Measurements from ENCODE around the gene HPN.

DNA sequence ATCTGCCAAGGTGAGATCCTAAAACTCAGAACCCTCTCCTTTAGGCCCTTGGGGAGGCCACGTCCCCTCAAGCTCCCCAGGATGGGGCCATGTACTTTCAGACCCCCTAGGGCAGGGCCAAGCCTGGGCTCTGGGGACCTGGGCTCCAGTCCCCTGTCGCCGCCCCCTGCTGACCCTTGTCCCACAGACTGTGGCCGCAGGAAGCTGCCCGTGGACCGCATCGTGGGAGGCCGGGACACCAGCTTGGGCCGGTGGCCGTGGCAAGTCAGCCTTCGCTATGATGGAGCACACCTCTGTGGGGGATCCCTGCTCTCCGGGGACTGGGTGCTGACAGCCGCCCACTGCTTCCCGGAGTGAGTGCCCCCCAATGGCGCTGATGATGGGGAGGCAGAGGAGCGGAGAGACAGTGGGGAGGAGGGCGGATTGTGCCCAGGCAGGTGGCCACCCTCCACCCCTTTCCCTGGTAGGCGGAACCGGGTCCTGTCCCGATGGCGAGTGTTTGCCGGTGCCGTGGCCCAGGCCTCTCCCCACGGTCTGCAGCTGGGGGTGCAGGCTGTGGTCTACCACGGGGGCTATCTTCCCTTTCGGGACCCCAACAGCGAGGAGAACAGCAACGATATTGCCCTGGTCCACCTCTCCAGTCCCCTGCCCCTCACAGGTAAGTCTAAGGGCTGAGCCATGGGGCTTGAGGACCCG, 18.8 kb downstream of the HPN start:
- TF ChIP-seq, protein P1, sequence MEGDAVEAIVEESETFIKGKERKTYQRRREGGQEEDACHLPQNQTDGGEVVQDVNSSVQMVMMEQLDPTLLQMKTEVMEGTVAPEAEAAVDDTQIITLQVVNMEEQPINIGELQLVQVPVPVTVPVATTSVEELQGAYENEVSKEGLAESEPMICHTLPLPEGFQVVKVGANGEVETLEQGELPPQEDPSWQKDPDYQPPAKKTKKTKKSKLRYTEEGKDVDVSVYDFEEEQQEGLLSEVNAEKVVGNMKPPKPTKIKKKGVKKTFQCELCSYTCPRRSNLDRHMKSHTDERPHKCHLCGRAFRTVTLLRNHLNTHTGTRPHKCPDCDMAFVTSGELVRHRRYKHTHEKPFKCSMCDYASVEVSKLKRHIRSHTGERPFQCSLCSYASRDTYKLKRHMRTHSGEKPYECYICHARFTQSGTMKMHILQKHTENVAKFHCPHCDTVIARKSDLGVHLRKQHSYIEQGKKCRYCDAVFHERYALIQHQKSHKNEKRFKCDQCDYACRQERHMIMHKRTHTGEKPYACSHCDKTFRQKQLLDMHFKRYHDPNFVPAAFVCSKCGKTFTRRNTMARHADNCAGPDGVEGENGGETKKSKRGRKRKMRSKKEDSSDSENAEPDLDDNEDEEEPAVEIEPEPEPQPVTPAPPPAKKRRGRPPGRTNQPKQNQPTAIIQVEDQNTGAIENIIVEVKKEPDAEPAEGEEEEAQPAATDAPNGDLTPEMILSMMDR (IDR thresholded peaks at IDR 0.05), result no peak
- TF ChIP-seq POLR2AphosphoS5 (IDR thresholded peaks at IDR 0.05), result no peak
